Glutamatergic neuron (in vitro differentiated cells): ENCODE measurements around the gene AGBL4. TPM values are rescaled to one million over a fixed set of nuclear protein-coding genes. Genes with fewer than 3 reads are reported as not detected.
A peak's percentile ranks its signal among the peaks of the same experiment; 100 is the strongest.

ENCODE experiments used
- DNase-seq: peaks from one replicate; pipeline ENCODE4 v3.0.0; 2022
- H3K27ac Mint-ChIP-seq: one replicate; pipeline ENCODE4 v1.8.0; 2020; ENCODE audit warnings: mild to moderate bottlenecking, mixed read lengths, inconsistent platforms; ENCODE audit not compliant: unreplicated experiment
- H3K27me3 Mint-ChIP-seq: one replicate; pipeline ENCODE4 v1.8.0; 2020; ENCODE audit warnings: mild to moderate bottlenecking, moderate library complexity, mixed read lengths, inconsistent platforms; ENCODE audit not compliant: unreplicated experiment
- H3K36me3 Mint-ChIP-seq: one replicate; pipeline ENCODE4 v1.8.0; 2020; ENCODE audit warnings: mild to moderate bottlenecking, mixed read lengths, inconsistent platforms; ENCODE audit not compliant: unreplicated experiment
- H3K4me1 Mint-ChIP-seq: one replicate; pipeline ENCODE4 v1.8.0; 2020; ENCODE audit warnings: mild to moderate bottlenecking, low read depth, mixed read lengths, inconsistent platforms; ENCODE audit not compliant: unreplicated experiment
- H3K4me3 Mint-ChIP-seq: one replicate; pipeline ENCODE4 v1.8.0; 2020; ENCODE audit warnings: mild to moderate bottlenecking, mixed read lengths, inconsistent platforms; ENCODE audit not compliant: unreplicated experiment
- H3K9me3 Mint-ChIP-seq: one replicate; pipeline ENCODE4 v1.8.0; 2020; ENCODE audit warnings: mild to moderate bottlenecking, moderate library complexity, mixed read lengths, inconsistent platforms; ENCODE audit not compliant: unreplicated experiment
- total RNA-seq: library from RNA; stranded (reverse); fragmentation: NEBNext Ultra II Directional; extraction: Animal tissue kit (Norgen Biotek cat#: 25700); gene quantifications from one replicate; pipeline ENCODE4 v1.2.1, GENCODE V29; 2021; ENCODE audit not compliant: unreplicated experiment
- TF ChIP-seq, protein P1 (sequence below): fragments of 200-600 bp; sonication (generic); IDR thresholded peaks from one replicate; pipeline ENCODE4 v1.5.0; 2021; ENCODE audit not compliant: partially characterized antibody, unreplicated experiment

AGBL4 gene
- total RNA-seq, 1 donor from 2014 or later: 3.5 TPM

DNA sequence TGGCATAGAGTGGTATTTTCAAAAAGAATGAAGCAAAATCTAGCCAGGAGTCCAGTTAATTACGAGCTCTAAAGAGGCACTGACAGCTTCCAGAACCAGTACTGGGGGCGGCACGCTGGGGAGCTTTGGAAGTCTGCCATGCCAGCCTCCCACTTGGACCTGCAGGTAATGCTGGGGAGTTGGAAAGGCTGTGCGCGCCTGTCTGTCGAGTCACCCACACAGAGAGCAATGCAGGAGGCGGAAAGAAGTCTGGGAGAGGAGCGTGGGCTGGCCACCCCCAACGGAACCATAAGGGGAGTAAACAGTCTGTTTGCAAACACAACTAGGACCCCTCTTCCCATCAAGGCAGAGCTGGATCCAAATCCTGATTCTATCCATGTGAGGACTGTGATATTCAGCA is 1331.5 kb downstream of the AGBL4 start:
- peaks cover 3% of the 10 kb centered on the region for H3K9me3 Mint-ChIP-seq
- H3K4me3 Mint-ChIP-seq: no peak overlapping the region
- H3K27ac Mint-ChIP-seq: no peak overlapping the region
- peaks cover 17% of the 10 kb centered on the region for H3K4me1 Mint-ChIP-seq
- no peaks in the 10 kb centered on the region for H3K36me3 Mint-ChIP-seq
- peaks cover 3% of the 10 kb centered on the region for H3K27me3 Mint-ChIP-seq
- TF ChIP-seq, protein P1, sequence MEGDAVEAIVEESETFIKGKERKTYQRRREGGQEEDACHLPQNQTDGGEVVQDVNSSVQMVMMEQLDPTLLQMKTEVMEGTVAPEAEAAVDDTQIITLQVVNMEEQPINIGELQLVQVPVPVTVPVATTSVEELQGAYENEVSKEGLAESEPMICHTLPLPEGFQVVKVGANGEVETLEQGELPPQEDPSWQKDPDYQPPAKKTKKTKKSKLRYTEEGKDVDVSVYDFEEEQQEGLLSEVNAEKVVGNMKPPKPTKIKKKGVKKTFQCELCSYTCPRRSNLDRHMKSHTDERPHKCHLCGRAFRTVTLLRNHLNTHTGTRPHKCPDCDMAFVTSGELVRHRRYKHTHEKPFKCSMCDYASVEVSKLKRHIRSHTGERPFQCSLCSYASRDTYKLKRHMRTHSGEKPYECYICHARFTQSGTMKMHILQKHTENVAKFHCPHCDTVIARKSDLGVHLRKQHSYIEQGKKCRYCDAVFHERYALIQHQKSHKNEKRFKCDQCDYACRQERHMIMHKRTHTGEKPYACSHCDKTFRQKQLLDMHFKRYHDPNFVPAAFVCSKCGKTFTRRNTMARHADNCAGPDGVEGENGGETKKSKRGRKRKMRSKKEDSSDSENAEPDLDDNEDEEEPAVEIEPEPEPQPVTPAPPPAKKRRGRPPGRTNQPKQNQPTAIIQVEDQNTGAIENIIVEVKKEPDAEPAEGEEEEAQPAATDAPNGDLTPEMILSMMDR: no peak
- DNase-seq: no peak

DNA sequence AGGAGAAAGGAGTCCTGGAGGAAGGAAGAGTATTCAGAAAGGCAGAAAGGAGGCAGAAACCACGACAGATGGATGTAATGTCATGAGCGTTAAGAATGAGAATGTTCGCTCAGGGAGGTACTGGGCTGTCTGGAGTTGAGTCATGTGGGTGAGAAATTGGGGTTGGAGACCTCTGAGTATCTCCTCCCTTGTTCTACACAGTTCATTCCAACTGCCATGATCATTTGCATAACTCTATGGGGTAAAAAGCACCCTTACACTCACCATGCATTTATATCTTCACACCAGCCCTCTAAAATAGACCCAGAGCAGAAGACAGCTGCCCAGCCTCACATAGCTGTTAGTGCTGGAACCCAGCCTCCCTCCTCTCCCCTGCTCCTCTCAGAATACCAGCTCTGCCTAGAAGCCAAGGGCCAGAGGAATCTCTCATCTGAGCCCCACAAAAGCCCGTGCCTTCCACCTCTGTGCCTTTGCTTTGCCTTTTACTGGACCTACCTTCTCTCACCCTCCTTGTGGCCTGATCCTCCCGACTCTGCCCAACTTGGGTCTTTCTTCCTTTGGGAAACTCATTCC is 1332.2 kb downstream of the AGBL4 start:
- no peak overlapping the region for H3K27ac Mint-ChIP-seq
- H3K4me3 Mint-ChIP-seq: no peak overlapping the region
- H3K36me3 Mint-ChIP-seq: no peaks in the 10 kb centered on the region
- H3K4me1 Mint-ChIP-seq: peaks cover 14% of the 10 kb centered on the region
- H3K9me3 Mint-ChIP-seq: peaks cover 3% of the 10 kb centered on the region
- TF ChIP-seq, protein P1: no peak
- DNase-seq: no peak
- H3K27me3 Mint-ChIP-seq: peaks cover 3% of the 10 kb centered on the region

DNA sequence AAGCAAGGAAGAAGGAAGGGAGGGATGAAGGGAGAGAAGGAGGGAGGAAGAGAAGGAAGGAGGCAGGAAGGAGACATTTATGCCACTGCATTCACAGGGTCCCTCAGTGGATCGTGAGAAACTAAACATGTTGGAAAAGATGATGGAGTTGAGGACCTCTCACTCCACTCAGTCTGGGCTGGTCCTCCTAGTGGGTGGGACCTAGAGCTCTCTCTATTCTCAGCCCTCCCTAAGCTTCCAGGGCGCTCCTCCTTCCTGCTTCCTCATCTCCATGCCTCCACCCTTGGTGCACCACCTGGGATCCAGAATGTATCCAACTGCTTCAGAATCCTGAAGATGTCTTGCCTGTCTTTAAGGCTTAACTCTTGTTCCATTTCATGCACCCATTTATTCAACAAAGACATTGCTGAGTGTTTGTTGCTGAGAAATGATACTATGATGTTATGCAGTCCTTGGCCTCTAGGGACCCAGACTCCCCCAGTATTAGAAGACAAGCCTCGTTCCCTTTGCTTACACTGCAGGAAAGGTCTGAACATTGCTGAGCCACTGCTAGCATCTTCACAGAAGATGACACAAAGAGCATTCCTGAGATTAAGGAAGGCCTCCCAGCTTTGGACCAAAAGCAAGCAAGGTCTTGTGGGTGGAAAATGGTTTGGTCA is 1335.5 kb downstream of the AGBL4 start:
- TF ChIP-seq, protein P1: peak; percentile 53
- peaks cover 4% of the 10 kb centered on the region for H3K9me3 Mint-ChIP-seq
- H3K27ac Mint-ChIP-seq: no peak overlapping the region
- no peak for DNase-seq
- H3K4me1 Mint-ChIP-seq: peaks cover 13% of the 10 kb centered on the region
- no peak overlapping the region for H3K4me3 Mint-ChIP-seq
- H3K27me3 Mint-ChIP-seq: peaks cover 2% of the 10 kb centered on the region
- H3K36me3 Mint-ChIP-seq: no peaks in the 10 kb centered on the region

DNA sequence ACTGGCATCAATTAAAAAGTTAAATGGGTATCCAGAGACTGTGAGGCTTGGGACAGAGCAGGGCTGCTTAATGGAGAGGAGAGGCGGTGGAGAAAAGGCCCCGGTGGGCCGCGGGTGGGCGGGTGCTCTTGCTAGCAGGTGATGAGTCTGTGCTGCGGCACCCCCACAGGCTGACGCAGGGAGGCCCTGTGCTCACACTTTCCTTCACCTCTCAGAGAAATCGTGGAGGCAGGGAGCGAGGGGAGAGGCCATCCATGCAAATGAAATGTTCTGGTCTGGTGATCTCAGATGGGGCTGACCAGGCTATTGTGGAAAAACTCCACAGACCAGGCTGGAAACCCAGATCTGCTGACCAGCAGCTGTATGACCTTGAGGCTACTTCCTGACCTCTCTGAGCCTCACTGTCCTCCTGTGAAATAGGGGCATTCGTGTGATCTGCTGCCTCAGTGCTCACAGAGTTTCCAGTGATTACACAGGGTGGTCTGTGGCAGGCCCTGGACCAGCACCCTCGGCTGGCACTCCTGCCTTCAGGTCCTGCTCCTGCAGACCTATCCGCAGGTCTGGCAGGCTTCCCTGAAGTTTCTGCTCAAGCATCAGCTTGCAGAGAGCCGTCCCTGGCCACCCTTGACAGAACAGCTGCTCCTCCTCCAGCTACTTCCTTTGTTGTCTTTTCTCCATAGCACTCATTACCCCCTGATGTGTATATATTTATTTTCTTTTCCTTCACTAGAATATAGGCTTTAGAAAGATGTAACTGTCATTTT is 1336.3 kb downstream of the AGBL4 start:
- Mint-ChIP-seq H3K4me1 (peaks cover 13% of the 10 kb centered on the region), H3K36me3 (no peaks in the 10 kb centered on the region), H3K4me3 (no peak overlapping the region), H3K27ac (no peak overlapping the region), H3K27me3 (peaks cover 2% of the 10 kb centered on the region), H3K9me3 (peaks cover 4% of the 10 kb centered on the region)
- no peak for DNase-seq
- TF ChIP-seq, protein P1: no peak

DNA sequence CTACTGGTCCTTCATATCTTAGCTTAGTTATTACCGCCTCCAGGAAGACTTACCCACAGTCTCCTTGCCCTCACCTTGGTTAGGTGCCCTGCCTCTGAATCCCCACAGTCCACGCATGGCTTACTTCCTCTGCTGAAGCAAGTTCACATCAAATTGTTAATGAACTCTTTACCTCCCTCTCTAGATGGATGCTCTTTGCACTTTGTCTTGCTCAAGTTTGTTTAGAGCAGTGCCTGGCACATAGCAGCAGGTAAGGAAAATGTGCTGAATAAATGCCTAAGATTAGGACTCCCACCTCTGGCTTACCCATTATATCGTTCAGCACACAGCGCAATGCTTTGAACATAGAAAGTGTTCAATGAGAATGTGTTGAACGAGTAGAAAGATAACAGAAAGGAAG is 1337.6 kb downstream of the AGBL4 start:
- H3K9me3 Mint-ChIP-seq: peaks cover 3% of the 10 kb centered on the region
- TF ChIP-seq, protein P1: no peak
- H3K27me3 Mint-ChIP-seq: peaks cover 2% of the 10 kb centered on the region
- H3K36me3 Mint-ChIP-seq: no peaks in the 10 kb centered on the region
- no peak overlapping the region for H3K4me3 Mint-ChIP-seq
- no peak for DNase-seq
- H3K4me1 Mint-ChIP-seq: peaks cover 7% of the 10 kb centered on the region
- no peak overlapping the region for H3K27ac Mint-ChIP-seq
